HCT116 (cell line): ENCODE results near the gene DTX1. TPM values are rescaled to one million over a fixed set of nuclear protein-coding genes. Genes with fewer than 3 reads are reported as not detected.

Source experiments
- ATAC-seq: fragments of 200-7000 bp; cut with Tn5 transposase; 2 replicates; pipeline ENCODE4 v1.9.1; 2020; ENCODE audit warnings: mild to moderate bottlenecking, moderate library complexity
- BruUV-seq: library from RNA; stranded (reverse); fragments of 400-500 nt; replicated peaks from 2 replicates; lab custom pipeline; 2021; lab: Mats Ljungman, UMichigan
- CTCF ChIA-PET: fragments of 300-600 bp; sonication (Branson Sonifier 250); formaldehyde crosslinking; loops from one replicate; lab custom pipeline; 2021; ENCODE audit warnings: antibody characterized with exemption; lab: Charles Lee
- POLR2A ChIA-PET: fragments of 300-600, 350-600 bp; sonication (Branson Sonifier 250); formaldehyde crosslinking; loops from one replicate; lab custom pipeline; 2021; ENCODE audit warnings: antibody characterized with exemption; lab: Charles Lee
- RAD21 ChIA-PET, 2 experiments: fragments of 300-600 bp; sonication (Branson Sonifier 250); formaldehyde crosslinking; loops; one replicate each; lab custom pipeline; 2023; ENCODE audit warnings: low total read pairs in 2 of 2; ENCODE audit not compliant: uncharacterized antibody in 2 of 2, unreplicated experiment in 2 of 2, low non-redundant PET in 1 of 2; lab: Charles Lee
- DNase-seq: peaks from one replicate; pipeline ENCODE4 v3.0.0-alpha.2; 2010; ENCODE audit warnings: low read depth, low spot score
- H2AFZ ChIP-seq: fragments of 200-600 bp; shearing (Covaris generic), sonication (generic); 2 replicates; pipeline ENCODE4 v1.6.1; 2017; ENCODE audit warnings: low read depth, mixed run types, mixed read lengths, antibody characterized with exemption, low read length; ENCODE audit not compliant: poor library complexity, severe bottlenecking
- H3K27ac ChIP-seq: 2 replicates; pipeline ENCODE4 v1.5.1; 2012; ENCODE audit warnings: low read depth, low read length
- H3K27me3 ChIP-seq: fragments of 200-600 bp; sonication (generic); 2 replicates; pipeline ENCODE4 v1.6.1; 2016; ENCODE audit warnings: mixed run types, low read length, mixed read lengths; ENCODE audit not compliant: insufficient read depth
- H3K36me3 ChIP-seq, 2 experiments: fragments of 200-500 bp in 1 of 2; fragments of 200-600 bp in 1 of 2; sonication (Bioruptor generic) in 1 of 2; sonication (generic) in 1 of 2; 2 replicates each; pipeline versions ENCODE4 v1.5.1 to v1.6.1; 2014 to 2016; ENCODE audit warnings: low read length in 2 of 2, inconsistent platforms in 1 of 2, mixed read lengths in 1 of 2, mixed run types in 1 of 2; ENCODE audit not compliant: insufficient read depth in 2 of 2, control insufficient read depth in 1 of 2
- H3K4me1 ChIP-seq, 2 experiments: fragments of 200-600 bp in 1 of 2; sonication (generic) in 1 of 2; 2 replicates each; pipeline versions ENCODE4 v1.5.1 to v1.6.1; 2012 to 2017; ENCODE audit warnings: low read length in 2 of 2, inconsistent platforms in 1 of 2, mild to moderate bottlenecking in 1 of 2, mixed read lengths in 1 of 2, mixed run types in 1 of 2, moderate library complexity in 1 of 2; ENCODE audit not compliant: insufficient read depth in 2 of 2, control insufficient read depth in 1 of 2
- H3K4me2 ChIP-seq: fragments of 200-600 bp; sonication (generic); 2 replicates; pipeline ENCODE4 v1.6.1; 2017; ENCODE audit warnings: mixed run types, low read length, mixed read lengths
- H3K4me3 ChIP-seq, 2 experiments: fragments of 200-600 bp in 1 of 2; sonication (generic) in 1 of 2; replicated peaks in 1 of 2; 2 replicates each; pipeline ENCODE4 v1.5.1; 2011 to 2016; ENCODE audit warnings: low read length in 2 of 2, control low read depth in 1 of 2, low read depth in 1 of 2, mild to moderate bottlenecking in 1 of 2, mixed read lengths in 1 of 2, mixed run types in 1 of 2
- H3K79me2 ChIP-seq: fragments of 200-600 bp; sonication (generic); 2 replicates; pipeline ENCODE4 v1.6.1; 2017; ENCODE audit warnings: mild to moderate bottlenecking, mixed run types, low read length, moderate library complexity, mixed read lengths; ENCODE audit not compliant: insufficient read depth
- H3K9ac ChIP-seq: fragments of 200-600 bp; sonication (generic); 2 replicates; pipeline ENCODE4 v1.6.1; 2016; ENCODE audit warnings: low read length, mixed read lengths
- H3K9me2 ChIP-seq: fragments of 200-600 bp; sonication (generic), shearing (Covaris generic); 2 replicates; pipeline ENCODE4 v1.6.1; 2017; ENCODE audit warnings: mixed run types, mild to moderate bottlenecking, moderate library complexity; ENCODE audit not compliant: insufficient read depth
- H3K9me3 ChIP-seq, 2 experiments: fragments of 200-500 bp in 1 of 2; fragments of 200-600 bp in 1 of 2; sonication (Bioruptor generic) in 1 of 2; sonication (generic) in 1 of 2; 2 replicates each; pipeline ENCODE4 v1.6.1; 2014 to 2017; ENCODE audit warnings: low read length in 2 of 2, mixed read lengths in 2 of 2, inconsistent platforms in 1 of 2, low read depth in 1 of 2, mild to moderate bottlenecking in 1 of 2, mixed run types in 1 of 2, moderate library complexity in 1 of 2; ENCODE audit not compliant: control insufficient read depth in 1 of 2, insufficient read depth in 1 of 2
- H4K20me1 ChIP-seq: fragments of 200-600 bp; sonication (generic), shearing (Covaris generic); 2 replicates; pipeline ENCODE4 v1.6.1; 2017; ENCODE audit warnings: mixed run types, mild to moderate bottlenecking, moderate library complexity; ENCODE audit not compliant: insufficient read depth
- ATF3 ChIP-seq: IDR thresholded peaks from 2 replicates; pipeline ENCODE4 v1.6.1; 2012
- CBX3 ChIP-seq: IDR thresholded peaks from 2 replicates; pipeline ENCODE4 v1.6.1; 2012; ENCODE audit warnings: low read depth
- CEBPB ChIP-seq: IDR thresholded peaks from 2 replicates; pipeline ENCODE4 v1.6.1; 2012; ENCODE audit warnings: low read depth
- ELF1 ChIP-seq: IDR thresholded peaks from 2 replicates; pipeline ENCODE4 v1.6.1; 2012; ENCODE audit warnings: low read depth, borderline replicate concordance
- EZH2 ChIP-seq: fragments of 200-600 bp; sonication (generic); IDR thresholded peaks from 2 replicates; pipeline ENCODE4 v1.6.1; 2017; ENCODE audit warnings: antibody characterized with exemption, mixed run types
- JUND ChIP-seq: IDR thresholded peaks from 2 replicates; pipeline ENCODE4 v1.6.1; 2012
- MAX ChIP-seq: IDR thresholded peaks from 2 replicates; pipeline ENCODE4 v1.6.1; 2012
- POLR2A ChIP-seq: IDR thresholded peaks from 2 replicates; pipeline ENCODE4 v1.7.0; 2011; ENCODE audit warnings: borderline replicate concordance; ENCODE audit not compliant: insufficient read depth, insufficient read length; ENCODE audit errors: extremely low read depth
- SIN3A ChIP-seq: IDR thresholded peaks from 2 replicates; pipeline ENCODE4 v1.6.1; 2012; ENCODE audit warnings: low read depth
- ZNF274 ChIP-seq: fragments of 200-500 bp; sonication (Bioruptor generic); IDR thresholded peaks from 2 replicates; pipeline ENCODE4 v1.6.1; 2014; ENCODE audit warnings: mild to moderate bottlenecking, low read depth, low read length, inconsistent platforms
- intact Hi-C: fragments of 100-400 bp; cut with micrococcal nuclease; formaldehyde crosslinking; loops from 2 replicates; pipeline ENCODE4 v1.10.0; 2022
- total RNA-seq: library from RNA; stranded (reverse); gene quantifications from one replicate; pipeline ENCODE4 v1.2.1, GENCODE V29; 2021; ENCODE audit not compliant: unreplicated experiment
- TF ChIP-seq, protein P1 (sequence below): IDR thresholded peaks from 2 replicates; pipeline ENCODE4 v1.6.1; 2012; ENCODE audit warnings: low read depth
- TF ChIP-seq, protein P2 (sequence below), 3 experiments: fragments of 200-600 bp in 1 of 3; sonication (generic) in 1 of 3; IDR thresholded peaks in 2 of 3; conservative IDR thresholded peaks in 1 of 3; 2 replicates each; pipeline ENCODE4 v1.5.1; 2012 to 2017; ENCODE audit warnings: low read depth in 2 of 3, low read length in 2 of 3, antibody characterized with exemption in 1 of 3, borderline replicate concordance in 1 of 3, control low read depth in 1 of 3, mild to moderate bottlenecking in 1 of 3, mixed read lengths in 1 of 3, mixed run types in 1 of 3, moderate library complexity in 1 of 3; ENCODE audit not compliant: insufficient read depth in 1 of 3

Gene DTX1
- total RNA-seq, 1 experiment from 2014 or later = not detected

DNA sequence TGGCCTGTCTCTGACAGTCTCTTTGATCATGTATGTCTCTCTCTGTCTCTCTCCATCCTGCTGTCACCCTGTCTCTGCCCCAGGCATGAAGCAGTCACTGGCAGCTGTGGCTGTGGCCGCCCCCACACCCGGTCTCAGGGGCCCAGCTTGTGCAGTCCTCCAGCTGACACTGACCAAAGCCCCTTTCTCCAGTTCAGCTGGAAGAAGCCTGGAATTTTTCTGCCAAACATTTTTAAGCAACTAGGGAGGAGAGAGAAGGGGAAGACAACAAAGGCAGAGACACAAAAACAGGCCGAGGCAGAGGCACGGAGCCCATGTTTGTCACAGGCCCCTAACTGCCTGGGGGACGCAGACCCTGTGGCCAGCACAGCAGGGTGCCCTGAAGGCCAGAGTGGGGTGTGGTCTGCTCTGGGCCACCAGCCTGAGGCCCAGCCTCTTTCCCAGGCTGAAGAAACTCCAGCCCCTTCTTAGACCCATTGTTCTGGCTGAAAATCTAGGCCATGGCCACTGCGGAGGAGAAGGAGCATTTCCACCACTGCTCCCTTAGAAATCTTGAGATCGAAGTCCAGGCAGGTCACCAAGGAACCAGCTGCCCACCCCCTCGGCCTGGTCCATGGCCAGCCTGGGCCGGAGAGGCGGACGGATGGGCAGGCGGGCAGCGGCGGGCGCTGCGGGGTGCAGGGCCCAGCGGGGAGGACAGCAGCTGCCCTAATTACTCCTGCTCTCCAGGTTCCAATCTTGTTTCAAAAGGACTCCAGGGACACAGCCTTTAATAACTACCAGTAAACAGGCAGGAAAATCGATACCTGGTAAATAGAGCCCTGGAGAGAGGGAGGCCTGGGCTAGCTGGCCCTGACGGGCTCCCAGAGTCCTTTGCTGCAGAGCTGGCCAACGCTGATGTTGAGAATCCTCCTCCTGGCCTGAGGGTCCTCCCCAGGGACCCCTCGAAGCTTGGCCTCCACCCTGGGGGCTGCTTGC is 14.9 kb downstream of the DTX1 start:
- no peak overlapping the region for H3K27ac ChIP-seq
- CTCF ChIA-PET = interaction anchor here (0.7 kb wide), 1 partner anchor 173 kb away, joined by 3 read pairs; no protein-coding TSS in a partner anchor
- no peaks in the 10 kb centered on the region for H3K4me1 ChIP-seq
- intact Hi-C loops = no loop called here
- H2AFZ ChIP-seq = no peak overlapping the region
- no peak overlapping the region for H3K9ac ChIP-seq
- ATAC-seq = no peak
- TF ChIP-seq POLR2A (no peak), SIN3A (no peak), EZH2 (no peak), CEBPB (no peak), CBX3 (no peak), MAX (no peak), ATF3 (no peak), ELF1 (no peak), JUND (no peak), ZNF274 (no peak)
- TF ChIP-seq, protein P1, sequence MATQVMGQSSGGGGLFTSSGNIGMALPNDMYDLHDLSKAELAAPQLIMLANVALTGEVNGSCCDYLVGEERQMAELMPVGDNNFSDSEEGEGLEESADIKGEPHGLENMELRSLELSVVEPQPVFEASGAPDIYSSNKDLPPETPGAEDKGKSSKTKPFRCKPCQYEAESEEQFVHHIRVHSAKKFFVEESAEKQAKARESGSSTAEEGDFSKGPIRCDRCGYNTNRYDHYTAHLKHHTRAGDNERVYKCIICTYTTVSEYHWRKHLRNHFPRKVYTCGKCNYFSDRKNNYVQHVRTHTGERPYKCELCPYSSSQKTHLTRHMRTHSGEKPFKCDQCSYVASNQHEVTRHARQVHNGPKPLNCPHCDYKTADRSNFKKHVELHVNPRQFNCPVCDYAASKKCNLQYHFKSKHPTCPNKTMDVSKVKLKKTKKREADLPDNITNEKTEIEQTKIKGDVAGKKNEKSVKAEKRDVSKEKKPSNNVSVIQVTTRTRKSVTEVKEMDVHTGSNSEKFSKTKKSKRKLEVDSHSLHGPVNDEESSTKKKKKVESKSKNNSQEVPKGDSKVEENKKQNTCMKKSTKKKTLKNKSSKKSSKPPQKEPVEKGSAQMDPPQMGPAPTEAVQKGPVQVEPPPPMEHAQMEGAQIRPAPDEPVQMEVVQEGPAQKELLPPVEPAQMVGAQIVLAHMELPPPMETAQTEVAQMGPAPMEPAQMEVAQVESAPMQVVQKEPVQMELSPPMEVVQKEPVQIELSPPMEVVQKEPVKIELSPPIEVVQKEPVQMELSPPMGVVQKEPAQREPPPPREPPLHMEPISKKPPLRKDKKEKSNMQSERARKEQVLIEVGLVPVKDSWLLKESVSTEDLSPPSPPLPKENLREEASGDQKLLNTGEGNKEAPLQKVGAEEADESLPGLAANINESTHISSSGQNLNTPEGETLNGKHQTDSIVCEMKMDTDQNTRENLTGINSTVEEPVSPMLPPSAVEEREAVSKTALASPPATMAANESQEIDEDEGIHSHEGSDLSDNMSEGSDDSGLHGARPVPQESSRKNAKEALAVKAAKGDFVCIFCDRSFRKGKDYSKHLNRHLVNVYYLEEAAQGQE = no peak
- TF ChIP-seq, protein P2, sequence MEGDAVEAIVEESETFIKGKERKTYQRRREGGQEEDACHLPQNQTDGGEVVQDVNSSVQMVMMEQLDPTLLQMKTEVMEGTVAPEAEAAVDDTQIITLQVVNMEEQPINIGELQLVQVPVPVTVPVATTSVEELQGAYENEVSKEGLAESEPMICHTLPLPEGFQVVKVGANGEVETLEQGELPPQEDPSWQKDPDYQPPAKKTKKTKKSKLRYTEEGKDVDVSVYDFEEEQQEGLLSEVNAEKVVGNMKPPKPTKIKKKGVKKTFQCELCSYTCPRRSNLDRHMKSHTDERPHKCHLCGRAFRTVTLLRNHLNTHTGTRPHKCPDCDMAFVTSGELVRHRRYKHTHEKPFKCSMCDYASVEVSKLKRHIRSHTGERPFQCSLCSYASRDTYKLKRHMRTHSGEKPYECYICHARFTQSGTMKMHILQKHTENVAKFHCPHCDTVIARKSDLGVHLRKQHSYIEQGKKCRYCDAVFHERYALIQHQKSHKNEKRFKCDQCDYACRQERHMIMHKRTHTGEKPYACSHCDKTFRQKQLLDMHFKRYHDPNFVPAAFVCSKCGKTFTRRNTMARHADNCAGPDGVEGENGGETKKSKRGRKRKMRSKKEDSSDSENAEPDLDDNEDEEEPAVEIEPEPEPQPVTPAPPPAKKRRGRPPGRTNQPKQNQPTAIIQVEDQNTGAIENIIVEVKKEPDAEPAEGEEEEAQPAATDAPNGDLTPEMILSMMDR (IDR thresholded peaks at IDR 0.05 in 2 of 3, conservative IDR thresholded peaks at IDR 0.05 in 1 of 3; ENCODE audit: borderline replicate concordance in 1 of 3, insufficient read depth in 1 of 3, low read depth in 2 of 3, low read length in 2 of 3) = no peak
- RAD21 ChIA-PET = no interaction called here
- BruUV-seq = no TSS peak
- H3K9me2 ChIP-seq = no peaks in the 10 kb centered on the region
- DNase-seq = no peak
- no peaks in the 10 kb centered on the region for H3K27me3 ChIP-seq
- POLR2A ChIA-PET = no interaction called here
- H3K36me3 ChIP-seq = no peaks in the 10 kb centered on the region
- no peaks in the 10 kb centered on the region for H3K79me2 ChIP-seq
- H3K4me2 ChIP-seq = no peak overlapping the region
- H3K4me3 ChIP-seq = no peak overlapping the region
- H4K20me1 ChIP-seq = no peaks in the 10 kb centered on the region
- H3K9me3 ChIP-seq = no peaks in the 10 kb centered on the region
